ENCODE measurements around the gene PARD6G. TPM values are rescaled to one million over a fixed set of nuclear protein-coding genes. Genes with fewer than 3 reads are reported as not detected.

The PARD6G gene
- total and polyA plus RNA-seq, 9 of the 15 experiments (the other 6 are each of a cell fraction or from before 2014, with no cell fraction given), result 0.03 to 1.2 (median 0.26) TPM

- no TSS peak for BruUV-seq (replicated peaks)
- Histone ChIP-seq H3K27ac (ENCODE audit: extremely low read depth, low read depth, low read length) (no peak overlapping the region), H3K9me1 (ENCODE audit: control insufficient read depth, insufficient read depth, low read length) (no peaks in the 10 kb centered on the region), H3K4me2 (ENCODE audit: insufficient read depth, low read length) (no peak overlapping the region), H3K9ac (ENCODE audit: insufficient read depth in 1 of 2, low read depth in 2 of 2, low read length in 2 of 2) (no peak overlapping the region), H3K79me2 (ENCODE audit: control insufficient read depth, insufficient read depth, low read length) (no peaks in the 10 kb centered on the region), H3K4me1 (replicated peaks in 1 of 2; ENCODE audit: control insufficient read depth in 2 of 2, insufficient read depth in 2 of 2, low read length in 2 of 2) (no peaks in the 10 kb centered on the region), H3K36me3 (ENCODE audit: control insufficient read depth, insufficient read depth, low read length) (no peaks in the 10 kb centered on the region), H3K9me3 (replicated peaks; ENCODE audit: control insufficient read depth, insufficient read depth, low read depth, low read length) (no peaks in the 10 kb centered on the region), H4K20me1 (replicated peaks; ENCODE audit: control insufficient read depth, insufficient read depth, low read length) (no peaks in the 10 kb centered on the region), H3K27me3 (ENCODE audit: control insufficient read depth in 2 of 2, insufficient read depth in 2 of 2, low read length in 2 of 2) (no peaks in the 10 kb centered on the region; a peak in 1 of 5 replicates), H3K4me3 (no peak overlapping the region), H2AFZ (ENCODE audit: low read depth, low read length) (no peak overlapping the region)
- in situ Hi-C loops (cut with MboI) (no loop called here), intact Hi-C loops (cut with micrococcal nuclease) (no loop called here)
- no peak for FAIRE-seq
- TF ChIP-seq NR2C2 (CRISPR knock-in tag; IDR thresholded peaks at IDR 0.05) (no peak), NR2C2 (tag; IDR thresholded peaks at IDR 0.05) (no peak), TEAD4 (IDR thresholded peaks at IDR 0.05; ENCODE audit: low read length) (no peak), TEAD4 (CRISPR knock-in tag; IDR thresholded peaks at IDR 0.05; ENCODE audit: borderline replicate concordance) (no peak), FOSL1 (tag; conservative IDR thresholded peaks at IDR 0.05) (no peak), EP400 (IDR thresholded peaks at IDR 0.05) (no peak), ZNF668 (CRISPR knock-in tag; IDR thresholded peaks at IDR 0.05) (no peak), DACH1 (IDR thresholded peaks at IDR 0.05; ENCODE audit: partially characterized antibody) (no peak), ZNF280A (IDR thresholded peaks at IDR 0.05; ENCODE audit: low read depth, partially characterized antibody) (no peak), GTF2F1 (IDR thresholded peaks at IDR 0.05; ENCODE audit: low read depth, low read length) (no peak), ERF (CRISPR knock-in tag; IDR thresholded peaks at IDR 0.05) (no peak), MTF1 (CRISPR knock-in tag; IDR thresholded peaks at IDR 0.05; ENCODE audit: borderline replicate concordance) (no peak), RFX7 (CRISPR knock-in tag; IDR thresholded peaks at IDR 0.05) (no peak)
- POLR2A ChIA-PET, result no interaction called here
- WGBS (ENCODE audit: insufficient coverage, low coverage, missing lambda C conversion rate), result 0% methylated on average over 8 of the region's 10 CpGs
- CTCF ChIA-PET (ENCODE audit: low intra/inter-chr PET ratio), result no interaction called here
- no peak for DNase-seq (ENCODE audit: extremely low read depth in 1 of 4, low spot score in 3 of 4)
- ATAC-seq, result no peak
Observed at GRCh38 chr18:80218341-80219227, 28.7 kb downstream of the PARD6G start.
